ENCODE data around the gene SPP2. TPM values are rescaled to one million over a fixed set of nuclear protein-coding genes. Genes with fewer than 3 reads are reported as not detected.

The SPP2 gene
- total and polyA plus RNA-seq, 2 of the 8 experiments (the other 6 are each of a cell fraction or from before 2014, with no cell fraction given) = not detected

DNA sequence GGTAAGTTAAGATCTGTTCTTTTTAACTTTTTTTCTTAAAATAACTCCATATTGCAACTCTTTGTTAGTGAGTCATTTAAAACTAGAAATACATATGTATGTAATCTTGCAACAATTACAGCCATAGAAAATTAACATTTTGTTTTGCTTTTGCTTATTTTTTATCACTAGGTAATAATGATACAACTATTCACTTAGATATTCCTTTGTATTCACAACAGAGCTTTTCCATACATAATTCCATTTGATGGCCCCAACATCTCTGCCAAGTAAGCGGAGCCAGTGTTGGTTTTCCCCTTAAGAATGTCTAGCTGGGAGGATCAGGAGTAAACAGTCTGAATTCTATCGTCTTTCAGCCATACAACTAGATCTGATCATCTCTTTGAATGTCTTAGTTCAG, 16.1 kb downstream of the SPP2 start:
- Histone ChIP-seq H3K79me2 (ENCODE audit: control insufficient read depth in 1 of 2, insufficient read depth in 2 of 2, low read length in 2 of 2) (no peaks in the 10 kb centered on the region), H3K23ac (ENCODE audit: insufficient read length) (no peak overlapping the region), H3K9me3 (ENCODE audit: insufficient read depth in 2 of 2, low read depth in 1 of 2, low read length in 1 of 2) (peaks cover 3 to 4% of the 10 kb centered on the region in 2 experiments; a peak in 2 of 4 replicates), H3K18ac (ENCODE audit: extremely low read depth, low read length) (no peak overlapping the region), H2BK15ac (ENCODE audit: low read length) (no peak overlapping the region), H4K5ac (ENCODE audit: insufficient read length, low read depth, low read length) (no peak overlapping the region), H3K27ac (ENCODE audit: low read depth, low read length) (no peak overlapping the region), H2AFZ (ENCODE audit: low read length) (no peak overlapping the region), H3K9ac (replicated peaks in 1 of 4; ENCODE audit: extremely low read depth in 1 of 4, low read depth in 3 of 4, low read length in 3 of 4) (no peak overlapping the region), H3K23me2 (ENCODE audit: low read depth, low read length) (no peaks in the 10 kb centered on the region), H2BK20ac (ENCODE audit: low read length) (no peak overlapping the region), H4K8ac (ENCODE audit: extremely low read depth, insufficient read depth, low read length) (no peak overlapping the region), H4K20me1 (replicated peaks in 1 of 2; ENCODE audit: control insufficient read depth in 1 of 2, insufficient read depth in 2 of 2, low read length in 2 of 2) (no peaks in the 10 kb centered on the region), H2BK120ac (replicated peaks; ENCODE audit: low read depth, low read length) (no peak overlapping the region), H3K4me2 (ENCODE audit: insufficient read depth in 1 of 2, low read depth in 2 of 2, low read length in 2 of 2) (no peak overlapping the region), H3K4me3 (ENCODE audit: extremely low read depth in 1 of 4, insufficient read depth in 2 of 4, low read depth in 3 of 4, low read length in 4 of 4) (no peak overlapping the region), H3K14ac (ENCODE audit: insufficient read length) (no peak overlapping the region), H3K4me1 (replicated peaks in 1 of 4; ENCODE audit: control insufficient read depth in 3 of 4, insufficient read depth in 4 of 4, low read length in 3 of 4) (peaks cover 0 to 2% (median 0%) of the 10 kb centered on the region in 4 experiments; a peak in 1 of 7 replicates), H3K79me1 (ENCODE audit: low read depth, low read length) (no peaks in the 10 kb centered on the region), H2AK5ac (ENCODE audit: low read depth, low read length) (no peak overlapping the region), H3K56ac (replicated peaks; ENCODE audit: insufficient read length, low read depth, low read length) (no peak overlapping the region), H3K36me3 (ENCODE audit: control insufficient read depth in 2 of 4, insufficient read depth in 4 of 4, low read length in 3 of 4) (no peaks in the 10 kb centered on the region), H2BK12ac (ENCODE audit: low read depth, low read length) (no peak overlapping the region), H2BK5ac (ENCODE audit: low read depth, low read length) (no peak overlapping the region), H3K4ac (replicated peaks; ENCODE audit: insufficient read length, low read depth, low read length) (no peak overlapping the region), H3K27me3 (replicated peaks in 1 of 4; ENCODE audit: control insufficient read depth in 3 of 4, extremely low read depth in 1 of 4, insufficient read depth in 3 of 4, low read length in 3 of 4) (no peaks in the 10 kb centered on the region), H4K91ac (replicated peaks; ENCODE audit: insufficient read length, low read length) (no peak overlapping the region)
- DNase-seq (ENCODE audit: low read depth in 1 of 2, low spot score in 2 of 2) (no peak), FAIRE-seq (no peak)
- ChIA-PET CTCF (ENCODE audit: partially characterized antibody) (no interaction called here), POLR2A (ENCODE audit: partially characterized antibody) (no interaction called here)
- WGBS, 2 experiments (ENCODE audit: extremely low coverage in 1 of 2, insufficient coverage in 1 of 2, insufficient read length in 1 of 2, insufficient replicate concordance in 2 of 2, low coverage in 1 of 2, low lambda C conversion rate in 2 of 2, missing lambda C conversion rate in 1 of 2) = 82% methylated on average over 2 of the region's 2 CpGs; no CpG with 5 or more reads in 1 of the 2 experiments
- TF ChIP-seq RXRA (IDR thresholded peaks at IDR 0.05; ENCODE audit: insufficient read depth, low read depth, low read length) = no peak
- no peak for TF ChIP-seq BRCA1 (IDR thresholded peaks at IDR 0.05; ENCODE audit: low read depth, low read length)
- TF ChIP-seq JUN (IDR thresholded peaks at IDR 0.05; ENCODE audit: low read depth, low read length) = no peak
- TF ChIP-seq RAD21 (IDR thresholded peaks at IDR 0.05 in 1 of 2, conservative IDR thresholded peaks at IDR 0.05 in 1 of 2; ENCODE audit: low read depth in 2 of 2, low read length in 2 of 2) = no peak
- TF ChIP-seq NRF1 (IDR thresholded peaks at IDR 0.05; ENCODE audit: low read depth, low read length) = no peak
- no peak for TF ChIP-seq CHD1 (IDR thresholded peaks at IDR 0.05; ENCODE audit: low read depth, low read length)
- no peak for TF ChIP-seq YY1 (IDR thresholded peaks at IDR 0.05; ENCODE audit: low read depth, low read length)
- no peak for TF ChIP-seq SRF (IDR thresholded peaks at IDR 0.05; ENCODE audit: low read depth, low read length)
- TF ChIP-seq, protein P1, sequence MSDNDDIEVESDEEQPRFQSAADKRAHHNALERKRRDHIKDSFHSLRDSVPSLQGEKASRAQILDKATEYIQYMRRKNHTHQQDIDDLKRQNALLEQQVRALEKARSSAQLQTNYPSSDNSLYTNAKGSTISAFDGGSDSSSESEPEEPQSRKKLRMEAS (IDR thresholded peaks at IDR 0.05) = no peak
- no peak for TF ChIP-seq KDM1A (IDR thresholded peaks at IDR 0.05; ENCODE audit: borderline replicate concordance, low read length)
- TF ChIP-seq, protein P2, sequence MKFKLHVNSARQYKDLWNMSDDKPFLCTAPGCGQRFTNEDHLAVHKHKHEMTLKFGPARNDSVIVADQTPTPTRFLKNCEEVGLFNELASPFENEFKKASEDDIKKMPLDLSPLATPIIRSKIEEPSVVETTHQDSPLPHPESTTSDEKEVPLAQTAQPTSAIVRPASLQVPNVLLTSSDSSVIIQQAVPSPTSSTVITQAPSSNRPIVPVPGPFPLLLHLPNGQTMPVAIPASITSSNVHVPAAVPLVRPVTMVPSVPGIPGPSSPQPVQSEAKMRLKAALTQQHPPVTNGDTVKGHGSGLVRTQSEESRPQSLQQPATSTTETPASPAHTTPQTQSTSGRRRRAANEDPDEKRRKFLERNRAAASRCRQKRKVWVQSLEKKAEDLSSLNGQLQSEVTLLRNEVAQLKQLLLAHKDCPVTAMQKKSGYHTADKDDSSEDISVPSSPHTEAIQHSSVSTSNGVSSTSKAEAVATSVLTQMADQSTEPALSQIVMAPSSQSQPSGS (IDR thresholded peaks at IDR 0.05; ENCODE audit: low read length) = no peak

Data from H1 (cell line).